Measurements from ENCODE around the gene MAML2. TPM values are rescaled to one million over a fixed set of nuclear protein-coding genes. Genes with fewer than 3 reads are reported as not detected.

The MAML2 gene
- total RNA-seq, 1 experiment from 2014 or later, result 22.7 TPM

DNA sequence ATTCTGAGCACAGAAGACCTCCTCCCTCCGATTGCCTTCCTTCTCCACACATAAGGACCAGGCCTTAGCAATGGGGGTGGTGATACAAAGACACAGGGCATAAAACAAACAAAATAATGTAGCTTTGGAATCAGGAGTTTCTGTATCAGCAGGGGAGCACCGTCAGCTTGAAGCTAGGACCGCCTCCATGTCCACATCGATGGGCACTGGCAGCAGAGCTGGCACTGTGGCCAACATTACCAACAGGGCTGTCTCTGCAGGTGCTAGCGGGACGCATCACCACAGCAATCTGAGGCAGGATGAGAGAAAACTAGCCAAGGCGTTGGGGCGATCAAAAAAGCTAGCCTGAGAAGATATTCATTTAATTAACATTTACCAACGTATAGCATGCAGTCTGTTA lies 201.4 kb downstream of the MAML2 start:
- TF ChIP-seq, protein P1, sequence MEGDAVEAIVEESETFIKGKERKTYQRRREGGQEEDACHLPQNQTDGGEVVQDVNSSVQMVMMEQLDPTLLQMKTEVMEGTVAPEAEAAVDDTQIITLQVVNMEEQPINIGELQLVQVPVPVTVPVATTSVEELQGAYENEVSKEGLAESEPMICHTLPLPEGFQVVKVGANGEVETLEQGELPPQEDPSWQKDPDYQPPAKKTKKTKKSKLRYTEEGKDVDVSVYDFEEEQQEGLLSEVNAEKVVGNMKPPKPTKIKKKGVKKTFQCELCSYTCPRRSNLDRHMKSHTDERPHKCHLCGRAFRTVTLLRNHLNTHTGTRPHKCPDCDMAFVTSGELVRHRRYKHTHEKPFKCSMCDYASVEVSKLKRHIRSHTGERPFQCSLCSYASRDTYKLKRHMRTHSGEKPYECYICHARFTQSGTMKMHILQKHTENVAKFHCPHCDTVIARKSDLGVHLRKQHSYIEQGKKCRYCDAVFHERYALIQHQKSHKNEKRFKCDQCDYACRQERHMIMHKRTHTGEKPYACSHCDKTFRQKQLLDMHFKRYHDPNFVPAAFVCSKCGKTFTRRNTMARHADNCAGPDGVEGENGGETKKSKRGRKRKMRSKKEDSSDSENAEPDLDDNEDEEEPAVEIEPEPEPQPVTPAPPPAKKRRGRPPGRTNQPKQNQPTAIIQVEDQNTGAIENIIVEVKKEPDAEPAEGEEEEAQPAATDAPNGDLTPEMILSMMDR (IDR thresholded peaks at IDR 0.05; ENCODE audit: unreplicated experiment), result no peak
- Mint-ChIP-seq H3K9me3 (ENCODE audit: low read depth, unreplicated experiment) (no peaks in the 10 kb centered on the region), H3K27ac (ENCODE audit: unreplicated experiment) (no peak overlapping the region), H3K4me3 (ENCODE audit: low read depth, unreplicated experiment) (no peak overlapping the region), H3K27me3 (ENCODE audit: unreplicated experiment) (no peaks in the 10 kb centered on the region), H3K36me3 (ENCODE audit: insufficient read depth, unreplicated experiment) (no peaks in the 10 kb centered on the region), H3K4me1 (ENCODE audit: low read depth, unreplicated experiment) (peaks cover 11% of the 10 kb centered on the region)
- BruUV-seq (replicated peaks), result no TSS peak
- DNase-seq, result no peak
- CTCF ChIA-PET, result no interaction called here
- intact Hi-C loops (cut with micrococcal nuclease; ENCODE audit: unreplicated experiment), result no loop called here

DNA sequence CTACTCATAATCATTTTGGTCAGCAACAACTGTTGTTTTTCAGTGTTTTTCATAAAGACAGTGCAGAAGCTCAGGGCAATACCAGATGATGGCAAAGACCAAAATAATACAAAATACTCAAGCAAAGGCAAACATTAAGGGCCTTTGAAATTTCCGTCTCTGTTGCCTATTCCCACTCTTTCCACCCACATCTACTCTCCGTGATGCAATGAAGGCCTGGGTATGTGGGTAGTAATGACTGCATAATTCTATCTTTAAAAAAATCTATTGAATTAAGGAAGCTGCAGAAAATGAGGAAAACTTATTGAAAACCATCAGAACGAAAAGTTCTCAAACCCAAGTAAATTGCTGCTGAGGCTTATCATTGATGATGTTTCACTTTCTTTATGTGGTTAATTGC lies 203.3 kb downstream of the MAML2 start:
- CTCF ChIA-PET, result no interaction called here
- Mint-ChIP-seq H3K27ac (ENCODE audit: unreplicated experiment) (no peak overlapping the region), H3K4me1 (ENCODE audit: low read depth, unreplicated experiment) (peaks cover 19% of the 10 kb centered on the region), H3K36me3 (ENCODE audit: insufficient read depth, unreplicated experiment) (no peaks in the 10 kb centered on the region), H3K27me3 (ENCODE audit: unreplicated experiment) (no peaks in the 10 kb centered on the region), H3K9me3 (ENCODE audit: low read depth, unreplicated experiment) (no peaks in the 10 kb centered on the region), H3K4me3 (ENCODE audit: low read depth, unreplicated experiment) (no peak overlapping the region)
- BruUV-seq (replicated peaks), result no TSS peak
- intact Hi-C loops (cut with micrococcal nuclease; ENCODE audit: unreplicated experiment), result no loop called here
- no peak for DNase-seq
- TF ChIP-seq, protein P1 (IDR thresholded peaks at IDR 0.05; ENCODE audit: unreplicated experiment), result no peak

DNA sequence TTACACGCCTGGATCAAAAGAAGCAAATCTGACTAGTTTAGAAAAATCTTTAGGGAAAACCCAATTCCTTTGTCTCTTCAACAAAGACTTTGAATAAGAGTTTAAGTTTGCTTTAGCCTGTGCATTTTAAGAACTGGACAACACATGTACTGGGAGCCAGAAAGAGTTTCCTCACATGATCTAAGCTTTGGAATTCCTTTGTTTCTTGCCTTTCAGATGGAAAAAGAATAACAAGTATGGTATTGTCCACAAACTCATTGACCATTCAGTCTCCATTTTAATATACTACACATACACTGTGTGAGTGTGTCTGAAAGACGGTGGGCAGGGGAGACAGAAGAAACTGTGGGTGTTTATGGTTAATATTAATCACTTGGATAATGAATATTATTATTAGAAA lies 205.6 kb downstream of the MAML2 start:
- DNase-seq, result no peak
- Mint-ChIP-seq H3K27me3 (ENCODE audit: unreplicated experiment) (no peaks in the 10 kb centered on the region), H3K4me1 (ENCODE audit: low read depth, unreplicated experiment) (peaks cover 21% of the 10 kb centered on the region), H3K36me3 (ENCODE audit: insufficient read depth, unreplicated experiment) (no peaks in the 10 kb centered on the region), H3K4me3 (ENCODE audit: low read depth, unreplicated experiment) (no peak overlapping the region), H3K9me3 (ENCODE audit: low read depth, unreplicated experiment) (no peaks in the 10 kb centered on the region), H3K27ac (ENCODE audit: unreplicated experiment) (no peak overlapping the region)
- intact Hi-C loops (cut with micrococcal nuclease; ENCODE audit: unreplicated experiment), result no loop called here
- no TSS peak for BruUV-seq (replicated peaks)
- CTCF ChIA-PET, result no interaction called here
- TF ChIP-seq, protein P1 (IDR thresholded peaks at IDR 0.05; ENCODE audit: unreplicated experiment), result no peak

- no TSS peak for BruUV-seq (replicated peaks)
- no peaks in the 10 kb centered on the region for H3K9me3 Mint-ChIP-seq (ENCODE audit: low read depth, unreplicated experiment)
- no peaks in the 10 kb centered on the region for H3K27me3 Mint-ChIP-seq (ENCODE audit: unreplicated experiment)
- DNase-seq, result no peak
- no peak overlapping the region for H3K27ac Mint-ChIP-seq (ENCODE audit: unreplicated experiment)
- peaks cover 25% of the 10 kb centered on the region for H3K4me1 Mint-ChIP-seq (ENCODE audit: low read depth, unreplicated experiment)
- intact Hi-C loops (cut with micrococcal nuclease; ENCODE audit: unreplicated experiment), result no loop called here
- H3K36me3 Mint-ChIP-seq (ENCODE audit: insufficient read depth, unreplicated experiment), result no peaks in the 10 kb centered on the region
- CTCF ChIA-PET, result interaction anchor here (0.7 kb wide), 1 partner anchor 47 kb away, joined by 3 read pairs; no protein-coding TSS in a partner anchor
- no peak overlapping the region for H3K4me3 Mint-ChIP-seq (ENCODE audit: low read depth, unreplicated experiment)
- TF ChIP-seq, protein P1 (IDR thresholded peaks at IDR 0.05; ENCODE audit: unreplicated experiment), result no peak
Measured at GRCh38 chr11:96136613-96137298, 206.2 kb downstream of the MAML2 start.

Data from Calu3 (cell line).